A673 (cell line): ENCODE measurements around the gene CACNA2D3.

Source experiments
- CTCF ChIP-seq: fragments of 300-800, 200-600 bp; sonication (generic); conservative IDR thresholded peaks from 2 replicates; pipeline ENCODE4 v1.5.1; 2017; ENCODE audit warnings: low read depth, mild to moderate bottlenecking, antibody characterized with exemption, low read length, moderate library complexity, mixed read lengths
- EZH2 ChIP-seq: fragments of 200-600 bp; sonication (generic); IDR thresholded peaks from 2 replicates; pipeline ENCODE4 v1.6.1; 2017; ENCODE audit warnings: borderline replicate concordance, low read depth, mild to moderate bottlenecking, mixed read lengths, antibody characterized with exemption, low read length; ENCODE audit not compliant: poor library complexity, severe bottlenecking

DNA sequence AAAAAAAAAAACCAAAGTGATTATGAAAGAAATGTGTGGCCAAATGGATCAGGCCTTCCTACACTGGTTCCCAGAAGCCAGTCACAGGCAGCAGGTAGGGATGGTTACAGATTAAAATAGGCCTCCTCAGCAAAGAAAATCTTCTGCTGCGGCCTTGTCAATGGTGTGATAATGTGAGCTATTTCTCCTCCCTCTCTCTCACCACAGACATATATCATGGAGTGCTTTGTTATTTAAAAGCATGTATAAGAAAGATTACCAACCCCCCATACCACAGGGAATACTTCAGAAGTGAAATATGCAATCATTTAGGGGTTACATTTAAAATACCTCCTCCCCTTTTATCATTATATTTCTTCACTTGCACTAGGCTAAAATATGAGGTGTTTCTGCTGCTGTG lies 837.7 kb downstream of the CACNA2D3 start:
- TF ChIP-seq CTCF: no peak
- TF ChIP-seq EZH2: no peak
